ENCODE results near the gene ACVR1.

ACVR1 gene

GRCh38 chr2:157857881-157858280, 18.2 kb downstream of the ACVR1 start:
- FAIRE-seq = no peak
- DNase-seq (ENCODE audit: insufficient read length, low spot score) = no peak

GRCh38 chr2:157856187-157856515, 20.0 kb downstream of the ACVR1 start:
- DNase-seq (ENCODE audit: insufficient read length, low spot score) = no peak
- no peak for FAIRE-seq

DNA sequence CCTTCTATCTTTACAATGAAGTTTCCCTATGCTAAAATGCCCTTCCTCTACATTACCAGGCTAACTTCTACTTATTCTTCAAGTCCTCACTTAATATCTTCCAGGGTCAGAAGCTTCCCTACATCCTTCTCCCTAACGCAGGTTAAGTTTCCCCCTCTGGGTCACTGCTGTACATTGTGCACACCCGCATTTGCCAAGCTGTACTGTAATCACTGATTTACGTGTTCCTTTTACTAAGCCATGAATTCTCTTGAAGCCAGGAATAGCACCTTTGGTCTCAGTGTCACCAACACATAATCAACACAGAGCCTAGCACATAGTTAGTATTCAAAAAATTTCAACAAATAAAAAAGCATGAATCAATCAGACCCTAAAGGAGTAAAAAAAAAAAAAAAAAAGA, 22.3 kb downstream of the ACVR1 start:
- DNase-seq (ENCODE audit: insufficient read length, low spot score) = no peak
- FAIRE-seq = no peak

DNA sequence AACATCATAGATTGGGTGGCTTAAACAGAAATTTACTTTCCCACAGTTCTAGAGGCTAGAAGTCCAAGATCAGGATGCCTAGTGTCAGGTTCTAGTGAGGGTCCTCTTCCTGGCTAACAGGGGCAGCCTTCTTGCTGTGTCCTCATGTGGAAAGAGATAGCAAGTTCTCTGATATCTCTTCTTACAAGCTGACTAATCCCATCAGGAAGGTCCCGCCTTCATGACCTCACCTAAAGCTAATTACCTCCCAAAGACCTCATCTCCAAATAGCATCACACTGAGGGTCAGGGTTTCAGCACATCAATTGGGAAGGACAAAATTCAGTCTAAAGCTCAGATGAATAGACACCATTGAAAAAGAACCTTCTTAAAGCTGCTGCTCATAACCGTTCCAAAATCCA, 22.9 kb downstream of the ACVR1 start:
- no peak for FAIRE-seq
- no peak for DNase-seq (ENCODE audit: insufficient read length, low spot score)

DNA sequence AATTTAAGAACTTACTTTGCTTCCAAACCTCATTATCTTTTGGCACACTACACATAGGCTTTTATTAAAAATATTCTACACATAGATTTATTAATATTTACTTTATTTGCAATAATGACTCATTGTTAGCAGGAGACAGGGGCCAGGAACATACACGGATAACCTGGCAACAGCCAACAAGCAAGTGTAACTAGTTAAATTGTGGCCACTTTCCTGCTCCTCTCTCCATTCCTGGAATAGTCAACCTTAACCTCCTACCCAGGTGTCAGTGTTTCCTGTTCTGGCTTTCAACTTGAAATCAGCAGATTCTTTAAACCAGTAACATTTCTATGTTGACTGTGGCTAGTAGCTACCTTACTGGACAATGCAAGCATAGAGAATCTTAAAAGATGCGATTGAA, 26.5 kb downstream of the ACVR1 start:
- DNase-seq (ENCODE audit: insufficient read length, low spot score) = no peak
- FAIRE-seq = no peak

GRCh38 chr2:157848213-157848612, 27.9 kb downstream of the ACVR1 start:
- no peak for FAIRE-seq
- no peak for DNase-seq (ENCODE audit: insufficient read length, low spot score)

DNA sequence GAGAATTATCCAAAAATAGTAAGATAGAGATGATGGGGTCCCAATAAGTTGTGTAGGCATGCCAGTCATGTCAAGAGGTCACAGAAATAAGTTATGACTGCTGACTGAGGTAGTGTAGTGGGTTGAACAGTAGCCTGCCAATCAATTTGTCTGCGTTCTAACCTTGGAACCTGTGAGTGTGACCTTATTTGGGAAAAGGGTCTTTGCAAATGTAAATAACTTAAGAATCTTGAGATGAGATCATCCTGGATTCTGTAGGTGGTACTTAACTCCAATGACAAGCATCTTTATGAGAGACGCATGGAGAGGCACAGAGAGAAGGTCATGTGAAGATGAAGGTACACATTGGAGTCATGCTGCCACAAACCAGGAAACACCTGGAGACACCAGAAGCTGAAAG, 31.0 kb downstream of the ACVR1 start:
- no peak for FAIRE-seq
- no peak for DNase-seq (ENCODE audit: insufficient read length, low spot score)

DNA sequence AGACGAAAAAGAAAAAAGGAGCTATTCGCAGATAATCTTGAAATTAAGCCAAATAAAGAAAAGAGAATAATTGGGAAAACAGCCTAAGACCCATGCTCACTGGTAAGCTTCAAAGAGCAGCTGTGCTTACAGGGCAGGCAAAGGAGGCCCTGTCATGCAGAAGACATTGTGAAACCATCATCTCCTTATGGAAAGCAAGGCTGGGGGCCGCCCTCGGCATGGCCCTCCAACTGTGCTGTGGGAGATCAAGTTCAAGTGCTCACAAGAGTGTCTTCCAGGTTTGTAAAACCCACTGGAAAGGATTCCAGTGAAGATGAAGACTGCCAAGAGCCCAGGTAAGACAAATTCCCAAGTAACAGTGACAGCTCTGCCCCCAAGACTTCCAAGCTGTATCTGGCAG, 32.2 kb downstream of the ACVR1 start:
- FAIRE-seq (no peak), DNase-seq (ENCODE audit: insufficient read length, low spot score) (no peak)

DNA sequence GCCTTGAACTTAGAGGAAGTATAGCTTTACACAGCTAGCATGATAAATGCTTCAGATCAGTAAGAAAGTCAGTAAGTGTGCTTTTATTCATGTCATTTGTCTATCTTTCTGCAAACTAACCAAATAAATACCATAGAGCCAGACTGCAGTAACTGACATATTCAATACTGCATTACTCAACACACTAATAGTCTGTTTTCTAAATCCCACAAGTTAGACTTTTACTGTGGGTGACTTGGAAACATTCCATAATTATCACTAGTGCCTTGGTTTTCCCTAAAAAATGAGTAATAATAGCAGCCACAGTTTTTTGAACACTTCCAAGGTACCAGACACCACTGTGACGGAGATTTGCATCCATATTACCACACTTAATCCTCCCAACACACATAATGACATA, 33.0 kb downstream of the ACVR1 start:
- no peak for FAIRE-seq
- DNase-seq (ENCODE audit: insufficient read length, low spot score) = no peak

- no peak for FAIRE-seq
These were observed 33.8 kb downstream of the ACVR1 start for GRCh38 chr2:157842106-157842879.

GRCh38 chr2:157841485-157841884, 34.6 kb downstream of the ACVR1 start:
- DNase-seq (ENCODE audit: insufficient read length, low spot score) (no peak), FAIRE-seq (no peak)

More at GRCh38 chr2:157842106-157842879, 33.8 kb downstream of the ACVR1 start:
- no peak for DNase-seq (ENCODE audit: insufficient read length, low spot score)

GRCh38 chr2:157840568-157841156, 35.5 kb downstream of the ACVR1 start:
- no peak for FAIRE-seq

GRCh38 chr2:157839822-157840221, 36.3 kb downstream of the ACVR1 start:
- DNase-seq (ENCODE audit: insufficient read length, low spot score) (no peak), FAIRE-seq (no peak)

More at GRCh38 chr2:157840568-157841156, 35.5 kb downstream of the ACVR1 start:
- DNase-seq (ENCODE audit: insufficient read length, low spot score) = no peak

- DNase-seq (ENCODE audit: insufficient read length, low spot score) = no peak
- no peak for FAIRE-seq
These were observed 36.8 kb downstream of the ACVR1 start for GRCh38 chr2:157839162-157839801.

DNA sequence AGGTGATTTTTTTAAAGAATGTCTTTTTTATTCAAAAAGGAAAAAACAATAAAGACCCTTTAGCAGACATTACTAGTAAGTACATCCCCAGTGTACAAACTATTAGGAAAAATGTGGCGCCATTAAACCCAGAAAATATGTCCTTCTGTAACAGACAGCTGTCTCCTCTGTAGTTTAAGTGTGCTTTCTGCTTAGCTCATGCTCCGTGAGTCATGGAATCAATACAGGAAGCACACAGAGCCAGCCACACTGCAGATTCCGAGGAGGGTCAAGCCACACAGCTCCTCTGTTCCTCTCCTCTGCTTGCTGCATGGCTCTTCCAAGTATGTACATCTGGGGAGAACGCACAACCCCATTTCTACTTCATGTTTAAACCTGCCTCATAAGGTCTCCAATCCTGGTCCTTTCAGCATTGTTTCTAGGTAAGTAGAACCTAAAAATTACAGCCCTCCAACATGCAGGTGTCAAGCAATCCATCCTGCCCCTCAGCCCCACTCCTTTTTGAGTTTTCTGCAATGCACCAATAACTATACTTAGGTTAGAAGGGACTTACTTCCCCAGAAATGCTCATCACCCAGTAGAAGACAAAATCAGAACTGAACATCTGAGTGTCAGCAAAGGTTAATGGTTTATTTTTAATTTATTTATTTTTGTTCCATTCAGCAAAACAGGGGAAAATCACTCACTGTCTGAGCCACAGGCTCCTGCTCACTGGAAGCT, 37.5 kb downstream of the ACVR1 start:
- FAIRE-seq = no peak
- DNase-seq (ENCODE audit: insufficient read length, low spot score) = no peak

DNA sequence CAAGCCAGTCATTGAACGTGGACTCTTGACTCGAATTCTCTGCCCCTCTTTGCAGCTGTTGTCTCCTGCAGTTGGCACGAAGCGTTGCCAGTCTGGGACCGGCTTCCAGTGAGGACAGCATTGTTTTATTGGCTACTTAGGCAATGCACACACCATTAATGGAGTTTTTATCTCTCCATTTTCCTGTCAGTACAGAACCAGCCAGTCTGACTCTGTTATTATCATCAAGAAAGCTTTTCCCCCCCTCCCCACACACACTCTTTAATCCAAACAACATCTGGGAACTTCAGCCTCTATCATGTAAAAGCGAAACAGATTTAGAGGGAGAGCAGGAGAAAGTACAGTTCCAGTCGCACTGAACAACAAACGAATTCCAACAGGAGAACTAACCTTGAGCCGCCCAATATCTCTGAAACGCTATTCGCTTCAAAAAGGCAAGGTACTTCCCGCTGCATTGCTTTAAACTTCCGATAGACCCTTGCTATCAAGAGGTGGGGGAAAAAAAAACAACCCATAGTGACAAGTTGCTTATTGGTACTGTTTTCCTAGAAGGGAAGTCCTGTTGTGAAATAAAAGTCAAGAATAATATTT, 38.2 kb downstream of the ACVR1 start:
- FAIRE-seq (no peak), DNase-seq (ENCODE audit: insufficient read length, low spot score) (no peak)

GRCh38 chr2:157836531-157836930, 39.6 kb downstream of the ACVR1 start:
- FAIRE-seq (no peak), DNase-seq (ENCODE audit: insufficient read length, low spot score) (no peak)

DNA sequence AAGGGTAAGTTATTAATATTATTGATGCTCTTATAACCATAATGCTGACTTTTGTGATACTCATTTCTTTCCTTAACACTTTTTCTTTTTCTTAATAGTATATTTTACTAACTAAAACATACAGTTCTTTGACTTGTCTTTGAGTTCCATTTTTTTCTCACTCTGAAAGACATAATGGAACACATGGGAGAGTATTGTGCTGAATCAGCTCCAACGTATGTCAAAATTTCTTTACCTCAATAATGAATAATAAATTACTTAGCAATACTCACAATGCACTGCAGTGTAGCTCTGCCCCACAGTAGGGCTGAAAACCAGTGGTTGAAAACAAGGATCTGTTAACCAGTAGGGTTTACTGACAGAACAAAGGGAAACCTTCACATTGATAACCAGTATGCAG, 40.7 kb downstream of the ACVR1 start:
- DNase-seq (ENCODE audit: insufficient read length, low spot score) (no peak), FAIRE-seq (no peak)

DNA sequence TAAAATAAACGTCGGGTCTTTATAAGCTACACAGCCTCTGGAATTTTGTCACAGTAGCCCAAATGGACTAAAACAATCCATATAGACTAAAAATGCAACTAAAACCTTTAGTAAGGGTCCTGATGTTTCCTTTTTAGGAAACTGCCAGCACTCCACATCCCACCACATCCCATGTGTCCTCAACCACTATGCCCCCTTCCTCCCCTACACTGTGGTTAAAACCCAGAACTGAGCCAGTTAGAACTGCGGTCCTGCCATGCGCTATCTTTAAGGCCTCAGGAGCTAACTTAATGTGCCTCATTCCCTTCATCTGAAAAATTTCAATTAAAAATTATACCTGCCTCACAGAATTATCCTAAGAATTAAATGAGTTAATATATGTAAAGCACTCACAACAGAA, 41.1 kb downstream of the ACVR1 start:
- DNase-seq (ENCODE audit: insufficient read length, low spot score) (no peak), FAIRE-seq (no peak)

GRCh38 chr2:157833721-157834120, 42.4 kb downstream of the ACVR1 start:
- no peak for FAIRE-seq
- no peak for DNase-seq (ENCODE audit: insufficient read length, low spot score)
